Right lobe of liver (tissue), 6 donors: ENCODE data around the gene MAEA. TPM values are rescaled to one million over a fixed set of nuclear protein-coding genes. Genes with fewer than 3 reads are reported as not detected.

Experiments
- ATAC-seq, 4 donors: fragments of 200-7000 bp; cut with Tn5 transposase; one replicate each; pipeline ENCODE4 v1.9.1; 2020; ENCODE audit warnings: mild to moderate bottlenecking in 4 of 4, moderate library complexity in 4 of 4
- DNase-seq, 3 donors: peaks; one replicate each; pipeline ENCODE4 v3.0.0-alpha.2; 2020
- H3K27ac ChIP-seq, 3 donors: fragments of 200-600 bp; one replicate each; pipeline ENCODE4 v1.8.0; 2022
- H3K27me3 ChIP-seq, 2 donors: fragments of 200-600 bp; one replicate each; pipeline ENCODE4 v1.8.0; 2022
- H3K36me3 ChIP-seq, 4 donors: fragments of 200-600 bp; sonication (generic) in 1 of 4; one replicate each; pipeline versions ENCODE4 v1.5.1 to v1.8.0; 2017 to 2022; ENCODE audit warnings: control low read depth in 1 of 4
- H3K4me1 ChIP-seq, 4 donors: fragments of 200-600 bp; sonication (generic) in 1 of 4; one replicate each; pipeline versions ENCODE4 v1.5.1 to v1.8.0; 2017 to 2022; ENCODE audit warnings: control low read depth in 1 of 4
- H3K4me3 ChIP-seq, 3 donors: fragments of 200-600 bp; one replicate each; pipeline ENCODE4 v1.8.0; 2022
- H3K9me3 ChIP-seq, 4 donors: fragments of 200-600 bp; sonication (generic) in 1 of 4; one replicate each; pipeline versions ENCODE4 v1.5.1 to v1.8.0; 2017 to 2022; ENCODE audit warnings: control low read depth in 1 of 4
- CTCF ChIP-seq, 4 donors: fragments of 200-600 bp in 3 of 4; fragments of 450-650 bp in 1 of 4; IDR thresholded peaks; one replicate each; pipeline versions ENCODE4 v1.5.1 to v1.8.0; 2016 to 2022; ENCODE audit warnings: antibody characterized with exemption in 4 of 4, mild to moderate bottlenecking in 2 of 4
- POLR2A ChIP-seq: fragments of 450-650 bp; IDR thresholded peaks from one replicate; pipeline ENCODE4 v1.6.1; 2017; ENCODE audit warnings: antibody characterized with exemption, mild to moderate bottlenecking
- WGBS: methylation state at CpG from one replicate; pipeline ENCODE4 v1.1.6; 2018; ENCODE audit warnings: low coverage, low lambda C conversion rate; ENCODE audit not compliant: insufficient coverage; ENCODE audit errors: missing lambda C conversion rate; 5-methylcytosine and 5-hydroxymethylcytosine counted together
- intact Hi-C, 2 donors: fragments of 100-400 bp; cut with DNase I; formaldehyde crosslinking; loops; one replicate each; pipeline versions ENCODE4 v1.11.2 to v1.14.1; 2022
- total RNA-seq, 6 experiments: library from RNA; depleted of rRNA in 2 of 6; stranded (reverse); fragments of >200 nt in 2 of 6; fragmentation: NEBNext Ultra II Directional in 3 of 6; extraction: Animal tissue kit (Norgen Biotek cat#: 25700) in 3 of 6; gene quantifications; one replicate each; pipeline versions ENCODE4 v1.1.0 to v1.2.4, GENCODE V29; 2016 to 2023
- donor health status: DM: no; HTN: yes; CAD: no.
- donor health status: DM: no; HTN: no; CAD: no.
- donor health status: DM: no; HTN: no; CAD: no.
- donor health status: DM: no; HTN: yes; CAD: no.
- donor health status: DM: no; HTN: yes; CAD: no.

The MAEA gene
- total RNA-seq, 6 experiments from 2014 or later: 24.3 to 42.0 (median 27.9) TPM

- no peaks in the 10 kb centered on the region for H3K27me3 ChIP-seq
- WGBS: no CpG with 5 or more reads among the region's 35 CpGs
- peak in 2 of 3 donors; percentile 14 to 40 for DNase-seq
- H3K9me3 ChIP-seq: no peaks in the 10 kb centered on the region
- ATAC-seq: no peak
- H3K4me1 ChIP-seq: no peaks in the 10 kb centered on the region
- TF ChIP-seq POLR2A: no peak
- no peak for TF ChIP-seq CTCF (IDR thresholded peaks at IDR 0.05)
- peaks cover 0 to 18% (median 4%) of the 10 kb centered on the region in 4 donors for H3K36me3 ChIP-seq
- H3K27ac ChIP-seq: no peak overlapping the region
- H3K4me3 ChIP-seq: no peak overlapping the region
- intact Hi-C loops: no loop called here
Observed at GRCh38 chr4:1325681-1326635, 36.3 kb downstream of the MAEA start.

DNA sequence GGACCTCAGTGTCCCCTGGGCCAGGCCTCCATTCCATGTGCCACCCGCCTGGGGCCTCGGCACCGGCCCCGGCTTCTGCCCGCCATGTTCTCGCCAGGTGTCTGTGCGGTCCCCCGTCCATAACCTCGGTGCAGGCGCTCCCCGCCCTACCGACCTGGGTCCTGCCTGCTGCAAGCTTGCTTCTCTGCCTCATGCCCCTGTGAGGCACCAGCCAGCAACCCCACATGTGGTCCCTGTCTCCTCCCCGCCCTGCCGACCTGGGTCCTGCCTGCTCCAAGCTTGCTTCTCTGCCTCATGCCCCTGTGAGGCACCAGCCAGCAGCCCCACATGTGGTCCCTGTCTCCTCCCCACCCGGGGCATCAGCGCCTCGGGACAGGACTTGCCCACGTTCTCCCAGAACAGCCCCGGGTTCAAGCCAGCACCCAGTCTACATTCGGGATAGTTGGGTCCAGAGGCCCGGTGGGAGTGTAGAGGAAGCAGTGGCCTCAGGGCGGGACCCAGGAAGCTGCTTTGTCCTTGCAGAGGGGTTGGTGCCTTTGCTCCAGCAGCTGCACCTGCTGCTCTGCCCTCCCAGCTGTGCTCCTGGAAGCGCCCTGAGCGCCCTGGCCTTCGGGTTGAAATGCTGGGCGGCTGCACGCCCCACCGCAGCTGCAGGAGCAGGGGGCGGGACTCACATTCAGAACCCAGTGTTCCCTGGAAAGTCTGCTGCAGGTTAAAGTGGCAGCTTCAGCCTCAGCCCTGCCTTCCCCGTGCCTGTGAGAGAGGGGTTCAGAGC is 37.2 kb downstream of the MAEA start:
- H3K9me3 ChIP-seq: no peaks in the 10 kb centered on the region
- DNase-seq: peak; percentile 17 to 46 (median 45)
- ATAC-seq: no peak
- TF ChIP-seq CTCF (IDR thresholded peaks at IDR 0.05) (no peak), POLR2A (no peak)
- intact Hi-C loops: no loop called here
- no peak overlapping the region for H3K27ac ChIP-seq
- 97% methylated on average over 5 of the region's 30 CpGs for WGBS
- H3K27me3 ChIP-seq: no peaks in the 10 kb centered on the region
- H3K4me3 ChIP-seq: no peak overlapping the region
- no peaks in the 10 kb centered on the region for H3K4me1 ChIP-seq
- H3K36me3 ChIP-seq: peaks cover 0 to 18% (median 4%) of the 10 kb centered on the region in 4 donors

- Histone ChIP-seq H3K4me3 (no peak overlapping the region), H3K9me3 (no peaks in the 10 kb centered on the region), H3K4me1 (no peaks in the 10 kb centered on the region), H3K27me3 (no peaks in the 10 kb centered on the region), H3K36me3 (peaks cover 0 to 22% (median 4%) of the 10 kb centered on the region in 4 donors), H3K27ac (no peak overlapping the region)
- DNase-seq: peak in 2 of 3 donors; percentile 37 to 42
- no CpG with 5 or more reads among the region's 33 CpGs for WGBS
- intact Hi-C loops: no loop called here
- TF ChIP-seq CTCF (IDR thresholded peaks at IDR 0.05) (no peak), POLR2A (no peak)
- no peak for ATAC-seq
Observed at GRCh38 chr4:1327526-1328266, 38.0 kb downstream of the MAEA start.
